ENCODE results near the gene USE1. TPM values are rescaled to one million over a fixed set of nuclear protein-coding genes. Genes with fewer than 3 reads are reported as not detected.
A peak's percentile ranks its signal among the peaks of the same experiment; 100 is the strongest.

Gene USE1
- total and polyA plus RNA-seq, 9 of the 15 experiments (the other 6 are each of a cell fraction or from before 2014, with no cell fraction given), result 17.3 to 52.4 (median 34.0) TPM

DNA sequence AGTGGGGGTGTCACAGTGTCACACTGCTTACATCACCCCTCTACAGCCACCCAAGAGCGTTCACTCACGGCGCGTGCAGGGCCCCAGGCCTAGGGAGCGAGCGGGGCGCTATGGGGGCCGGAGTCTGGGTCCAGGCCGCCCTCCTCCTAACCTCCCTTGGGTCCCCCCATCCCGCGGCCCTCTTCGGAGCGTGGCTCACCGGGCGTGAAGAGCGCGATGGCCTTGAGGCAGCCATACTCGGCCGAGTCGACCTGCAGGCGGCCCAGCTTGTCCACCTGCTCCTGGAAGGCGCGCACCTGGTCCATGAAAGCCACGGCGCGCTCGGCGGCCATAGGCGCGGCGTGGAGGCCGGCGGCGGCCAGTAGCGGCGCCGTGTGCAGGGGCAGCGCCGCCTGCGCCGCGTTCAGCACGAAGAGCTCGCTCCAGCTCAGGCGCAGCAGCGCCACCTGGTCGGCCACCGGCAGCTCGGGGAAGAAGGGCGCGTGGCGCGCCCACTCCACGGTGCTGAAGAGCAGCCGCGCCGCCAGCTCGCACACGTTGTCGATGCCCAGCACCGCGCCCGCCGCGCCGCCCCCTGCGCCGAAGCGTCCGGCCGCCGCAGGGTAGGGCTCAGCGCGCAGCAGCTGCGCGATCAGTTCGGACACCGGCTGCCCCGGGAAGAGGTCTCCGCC is 20.3 kb downstream of the USE1 start (continued):
- TF ChIP-seq, protein P1, sequence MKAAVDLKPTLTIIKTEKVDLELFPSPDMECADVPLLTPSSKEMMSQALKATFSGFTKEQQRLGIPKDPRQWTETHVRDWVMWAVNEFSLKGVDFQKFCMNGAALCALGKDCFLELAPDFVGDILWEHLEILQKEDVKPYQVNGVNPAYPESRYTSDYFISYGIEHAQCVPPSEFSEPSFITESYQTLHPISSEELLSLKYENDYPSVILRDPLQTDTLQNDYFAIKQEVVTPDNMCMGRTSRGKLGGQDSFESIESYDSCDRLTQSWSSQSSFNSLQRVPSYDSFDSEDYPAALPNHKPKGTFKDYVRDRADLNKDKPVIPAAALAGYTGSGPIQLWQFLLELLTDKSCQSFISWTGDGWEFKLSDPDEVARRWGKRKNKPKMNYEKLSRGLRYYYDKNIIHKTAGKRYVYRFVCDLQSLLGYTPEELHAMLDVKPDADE (conservative IDR thresholded peaks at IDR 0.05; ENCODE audit: control insufficient read depth, low read depth, low read length), result 0 out of 2 replicates have a peak, but pooled peaks have one; percentile 53
- TF ChIP-seq KAT7 (CRISPR knock-in tag; IDR thresholded peaks at IDR 0.05; ENCODE audit: borderline replicate concordance), result no peak; the same call in 1 of the 2 replicates
- TF ChIP-seq PML (IDR thresholded peaks at IDR 0.05; ENCODE audit: low read length), result no peak
- no peak for TF ChIP-seq CREBBP (IDR thresholded peaks at IDR 0.05; ENCODE audit: low read depth, low read length)
- TF ChIP-seq POLR2G (IDR thresholded peaks at IDR 0.05; ENCODE audit: low read depth, low read length), result peak; percentile 82
- TF ChIP-seq, protein P2, sequence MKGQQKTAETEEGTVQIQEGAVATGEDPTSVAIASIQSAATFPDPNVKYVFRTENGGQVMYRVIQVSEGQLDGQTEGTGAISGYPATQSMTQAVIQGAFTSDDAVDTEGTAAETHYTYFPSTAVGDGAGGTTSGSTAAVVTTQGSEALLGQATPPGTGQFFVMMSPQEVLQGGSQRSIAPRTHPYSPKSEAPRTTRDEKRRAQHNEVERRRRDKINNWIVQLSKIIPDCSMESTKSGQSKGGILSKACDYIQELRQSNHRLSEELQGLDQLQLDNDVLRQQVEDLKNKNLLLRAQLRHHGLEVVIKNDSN (CRISPR knock-in tag; IDR thresholded peaks at IDR 0.05), result peak; percentile 32; the same call in 1 of the 2 replicates
- TF ChIP-seq, protein P3, sequence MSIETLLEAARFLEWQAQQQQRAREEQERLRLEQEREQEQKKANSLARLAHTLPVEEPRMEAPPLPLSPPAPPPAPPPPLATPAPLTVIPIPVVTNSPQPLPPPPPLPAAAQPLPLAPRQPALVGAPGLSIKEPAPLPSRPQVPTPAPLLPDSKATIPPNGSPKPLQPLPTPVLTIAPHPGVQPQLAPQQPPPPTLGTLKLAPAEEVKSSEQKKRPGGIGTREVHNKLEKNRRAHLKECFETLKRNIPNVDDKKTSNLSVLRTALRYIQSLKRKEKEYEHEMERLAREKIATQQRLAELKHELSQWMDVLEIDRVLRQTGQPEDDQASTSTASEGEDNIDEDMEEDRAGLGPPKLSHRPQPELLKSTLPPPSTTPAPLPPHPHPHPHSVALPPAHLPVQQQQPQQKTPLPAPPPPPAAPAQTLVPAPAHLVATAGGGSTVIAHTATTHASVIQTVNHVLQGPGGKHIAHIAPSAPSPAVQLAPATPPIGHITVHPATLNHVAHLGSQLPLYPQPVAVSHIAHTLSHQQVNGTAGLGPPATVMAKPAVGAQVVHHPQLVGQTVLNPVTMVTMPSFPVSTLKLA (conservative IDR thresholded peaks at IDR 0.05), result peak in 1 of 2 experiments; percentile 68; a peak in 2 of 4 replicates
- TF ChIP-seq, protein P4, sequence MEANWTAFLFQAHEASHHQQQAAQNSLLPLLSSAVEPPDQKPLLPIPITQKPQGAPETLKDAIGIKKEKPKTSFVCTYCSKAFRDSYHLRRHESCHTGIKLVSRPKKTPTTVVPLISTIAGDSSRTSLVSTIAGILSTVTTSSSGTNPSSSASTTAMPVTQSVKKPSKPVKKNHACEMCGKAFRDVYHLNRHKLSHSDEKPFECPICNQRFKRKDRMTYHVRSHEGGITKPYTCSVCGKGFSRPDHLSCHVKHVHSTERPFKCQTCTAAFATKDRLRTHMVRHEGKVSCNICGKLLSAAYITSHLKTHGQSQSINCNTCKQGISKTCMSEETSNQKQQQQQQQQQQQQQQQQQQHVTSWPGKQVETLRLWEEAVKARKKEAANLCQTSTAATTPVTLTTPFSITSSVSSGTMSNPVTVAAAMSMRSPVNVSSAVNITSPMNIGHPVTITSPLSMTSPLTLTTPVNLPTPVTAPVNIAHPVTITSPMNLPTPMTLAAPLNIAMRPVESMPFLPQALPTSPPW (CRISPR knock-in tag; IDR thresholded peaks at IDR 0.05), result no peak
- TF ChIP-seq, protein P5, sequence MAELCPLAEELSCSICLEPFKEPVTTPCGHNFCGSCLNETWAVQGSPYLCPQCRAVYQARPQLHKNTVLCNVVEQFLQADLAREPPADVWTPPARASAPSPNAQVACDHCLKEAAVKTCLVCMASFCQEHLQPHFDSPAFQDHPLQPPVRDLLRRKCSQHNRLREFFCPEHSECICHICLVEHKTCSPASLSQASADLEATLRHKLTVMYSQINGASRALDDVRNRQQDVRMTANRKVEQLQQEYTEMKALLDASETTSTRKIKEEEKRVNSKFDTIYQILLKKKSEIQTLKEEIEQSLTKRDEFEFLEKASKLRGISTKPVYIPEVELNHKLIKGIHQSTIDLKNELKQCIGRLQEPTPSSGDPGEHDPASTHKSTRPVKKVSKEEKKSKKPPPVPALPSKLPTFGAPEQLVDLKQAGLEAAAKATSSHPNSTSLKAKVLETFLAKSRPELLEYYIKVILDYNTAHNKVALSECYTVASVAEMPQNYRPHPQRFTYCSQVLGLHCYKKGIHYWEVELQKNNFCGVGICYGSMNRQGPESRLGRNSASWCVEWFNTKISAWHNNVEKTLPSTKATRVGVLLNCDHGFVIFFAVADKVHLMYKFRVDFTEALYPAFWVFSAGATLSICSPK (IDR thresholded peaks at IDR 0.05; ENCODE audit: borderline replicate concordance), result no peak
- no peak for TF ChIP-seq ZNF184 (CRISPR knock-in tag; IDR thresholded peaks at IDR 0.05)
- TF ChIP-seq, protein P6, sequence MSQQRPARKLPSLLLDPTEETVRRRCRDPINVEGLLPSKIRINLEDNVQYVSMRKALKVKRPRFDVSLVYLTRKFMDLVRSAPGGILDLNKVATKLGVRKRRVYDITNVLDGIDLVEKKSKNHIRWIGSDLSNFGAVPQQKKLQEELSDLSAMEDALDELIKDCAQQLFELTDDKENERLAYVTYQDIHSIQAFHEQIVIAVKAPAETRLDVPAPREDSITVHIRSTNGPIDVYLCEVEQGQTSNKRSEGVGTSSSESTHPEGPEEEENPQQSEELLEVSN (IDR thresholded peaks at IDR 0.05; ENCODE audit: borderline replicate concordance in 1 of 2, extremely low read depth in 1 of 2, insufficient read depth in 1 of 2, insufficient read length in 1 of 2, low read depth in 1 of 2, low read length in 1 of 2, poor library complexity in 1 of 2, severe bottlenecking in 1 of 2), result peak; percentile 44 to 91
- TF ChIP-seq PHB (CRISPR knock-in tag; IDR thresholded peaks at IDR 0.05), result peak; percentile 66; the same call in 1 of the 2 replicates
- TF ChIP-seq ZNF24 (IDR thresholded peaks at IDR 0.05), result peak; percentile 50; the same call in 1 of the 2 replicates
- TF ChIP-seq ZNF175 (CRISPR knock-in tag; IDR thresholded peaks at IDR 0.05; ENCODE audit: low read depth), result peak; percentile 24; the same call in 1 of the 2 replicates
- TF ChIP-seq ZNF311 (CRISPR knock-in tag; IDR thresholded peaks at IDR 0.05), result no peak

All from K562 (cell line).